ENCODE measurements around the gene TSPEAR. TPM values are rescaled to one million over a fixed set of nuclear protein-coding genes. Genes with fewer than 3 reads are reported as not detected.

The TSPEAR gene
- total RNA-seq, 1 experiment from 2014 or later, result not detected

GRCh38 chr21:44720170-44720569 lies 8.8 kb upstream of the TSPEAR start:
- Histone ChIP-seq H3K4me1 (no peaks in the 10 kb centered on the region), H3K27me3 (0 out of 2 replicates have a peak, but pooled peaks cover 3% of the 10 kb centered on the region), H3K9me3 (replicated peaks) (no peaks in the 10 kb centered on the region), H3K36me3 (no peaks in the 10 kb centered on the region), H3K27ac (no peak overlapping the region), H3K4me3 (no peak overlapping the region)
- no peak for DNase-seq

- no peak overlapping the region for H3K4me3 ChIP-seq
- H3K27ac ChIP-seq, result no peak overlapping the region
- DNase-seq, result no peak
- H3K36me3 ChIP-seq, result no peaks in the 10 kb centered on the region
- 0 out of 2 replicates have a peak, but pooled peaks cover 3% of the 10 kb centered on the region for H3K27me3 ChIP-seq
- no peaks in the 10 kb centered on the region for H3K4me1 ChIP-seq
- H3K9me3 ChIP-seq (replicated peaks), result no peaks in the 10 kb centered on the region
Observed at GRCh38 chr21:44718571-44718970, 7.2 kb upstream of the TSPEAR start.

GRCh38 chr21:44718093-44718492 lies 6.7 kb upstream of the TSPEAR start:
- Histone ChIP-seq H3K4me1 (no peaks in the 10 kb centered on the region), H3K36me3 (no peaks in the 10 kb centered on the region), H3K27ac (no peak overlapping the region), H3K27me3 (0 out of 2 replicates have a peak, but pooled peaks cover 3% of the 10 kb centered on the region), H3K9me3 (replicated peaks) (no peaks in the 10 kb centered on the region), H3K4me3 (no peak overlapping the region)
- DNase-seq, result no peak

GRCh38 chr21:44716984-44717383 lies 5.6 kb upstream of the TSPEAR start:
- no peak for DNase-seq
- Histone ChIP-seq H3K27ac (no peak overlapping the region), H3K4me1 (no peaks in the 10 kb centered on the region), H3K9me3 (replicated peaks) (no peaks in the 10 kb centered on the region), H3K4me3 (no peak overlapping the region), H3K36me3 (no peaks in the 10 kb centered on the region), H3K27me3 (0 out of 2 replicates have a peak, but pooled peaks cover 7% of the 10 kb centered on the region)

GRCh38 chr21:44714905-44715304 lies 3.5 kb upstream of the TSPEAR start:
- no peak overlapping the region for H3K27ac ChIP-seq
- H3K4me3 ChIP-seq, result no peak overlapping the region
- no peaks in the 10 kb centered on the region for H3K9me3 ChIP-seq (replicated peaks)
- H3K4me1 ChIP-seq, result no peaks in the 10 kb centered on the region
- H3K27me3 ChIP-seq, result 0 out of 2 replicates have a peak, but pooled peaks cover 7% of the 10 kb centered on the region
- H3K36me3 ChIP-seq, result no peaks in the 10 kb centered on the region
- DNase-seq, result no peak

- no peak for DNase-seq
- no peak overlapping the region for H3K4me3 ChIP-seq
- H3K9me3 ChIP-seq (replicated peaks), result no peaks in the 10 kb centered on the region
- H3K36me3 ChIP-seq, result no peaks in the 10 kb centered on the region
- 0 out of 2 replicates have a peak, but pooled peaks cover 7% of the 10 kb centered on the region for H3K27me3 ChIP-seq
- no peak overlapping the region for H3K27ac ChIP-seq
- H3K4me1 ChIP-seq, result no peaks in the 10 kb centered on the region
Observed at GRCh38 chr21:44713846-44714245, 2.5 kb upstream of the TSPEAR start.

- H3K36me3 ChIP-seq, result no peaks in the 10 kb centered on the region
- no peak overlapping the region for H3K4me3 ChIP-seq
- no peak overlapping the region for H3K27ac ChIP-seq
- H3K9me3 ChIP-seq (replicated peaks), result no peaks in the 10 kb centered on the region
- H3K27me3 ChIP-seq, result 0 out of 2 replicates have a peak, but pooled peaks cover 7% of the 10 kb centered on the region
- no peak for DNase-seq
- no peaks in the 10 kb centered on the region for H3K4me1 ChIP-seq
Observed at GRCh38 chr21:44713130-44713529, 1.8 kb upstream of the TSPEAR start.

- Histone ChIP-seq H3K4me3 (no peak overlapping the region), H3K27me3 (0 out of 2 replicates have a peak, but pooled peaks cover 7% of the 10 kb centered on the region), H3K36me3 (no peaks in the 10 kb centered on the region), H3K4me1 (no peaks in the 10 kb centered on the region), H3K27ac (no peak overlapping the region), H3K9me3 (replicated peaks) (no peaks in the 10 kb centered on the region)
- DNase-seq, result no peak
Observed at GRCh38 chr21:44712203-44713028, 1.0 kb upstream of the TSPEAR start.

GRCh38 chr21:44710756-44711326 lies 531 bp downstream of the TSPEAR start:
- H3K4me1 ChIP-seq, result no peaks in the 10 kb centered on the region
- no peak overlapping the region for H3K4me3 ChIP-seq
- no peak overlapping the region for H3K27ac ChIP-seq
- no peak for DNase-seq
- 0 out of 2 replicates have a peak, but pooled peaks cover 7% of the 10 kb centered on the region for H3K27me3 ChIP-seq
- no peaks in the 10 kb centered on the region for H3K9me3 ChIP-seq (replicated peaks)
- H3K36me3 ChIP-seq, result no peaks in the 10 kb centered on the region

- DNase-seq, result no peak
- Histone ChIP-seq H3K27me3 (0 out of 2 replicates have a peak, but pooled peaks cover 4% of the 10 kb centered on the region), H3K4me3 (no peak overlapping the region), H3K27ac (no peak overlapping the region), H3K36me3 (no peaks in the 10 kb centered on the region), H3K9me3 (replicated peaks) (no peaks in the 10 kb centered on the region), H3K4me1 (no peaks in the 10 kb centered on the region)
Observed at GRCh38 chr21:44710294-44710665, 1.1 kb downstream of the TSPEAR start.

GRCh38 chr21:44709426-44710293 lies 1.7 kb downstream of the TSPEAR start:
- Histone ChIP-seq H3K4me3 (no peak overlapping the region), H3K4me1 (no peaks in the 10 kb centered on the region), H3K9me3 (replicated peaks) (no peaks in the 10 kb centered on the region), H3K27me3 (0 out of 2 replicates have a peak, but pooled peaks cover 4% of the 10 kb centered on the region), H3K27ac (no peak overlapping the region), H3K36me3 (no peaks in the 10 kb centered on the region)
- peak in 1 of 2 experiments; percentile 23 for DNase-seq

- H3K4me1 ChIP-seq, result no peaks in the 10 kb centered on the region
- no peak overlapping the region for H3K4me3 ChIP-seq
- DNase-seq, result no peak
- no peaks in the 10 kb centered on the region for H3K36me3 ChIP-seq
- no peaks in the 10 kb centered on the region for H3K9me3 ChIP-seq (replicated peaks)
- 0 out of 2 replicates have a peak, but pooled peaks cover 4% of the 10 kb centered on the region for H3K27me3 ChIP-seq
- H3K27ac ChIP-seq, result no peak overlapping the region
Observed at GRCh38 chr21:44708866-44709425, 2.4 kb downstream of the TSPEAR start.

GRCh38 chr21:44708213-44708865 lies 3.0 kb downstream of the TSPEAR start:
- Histone ChIP-seq H3K36me3 (no peaks in the 10 kb centered on the region), H3K27me3 (0 out of 2 replicates have a peak, but pooled peaks cover 4% of the 10 kb centered on the region), H3K9me3 (replicated peaks) (no peaks in the 10 kb centered on the region), H3K4me1 (no peaks in the 10 kb centered on the region), H3K27ac (no peak overlapping the region), H3K4me3 (no peak overlapping the region)
- no peak for DNase-seq
